ENCODE measurements around the gene RASL11A.

DNA sequence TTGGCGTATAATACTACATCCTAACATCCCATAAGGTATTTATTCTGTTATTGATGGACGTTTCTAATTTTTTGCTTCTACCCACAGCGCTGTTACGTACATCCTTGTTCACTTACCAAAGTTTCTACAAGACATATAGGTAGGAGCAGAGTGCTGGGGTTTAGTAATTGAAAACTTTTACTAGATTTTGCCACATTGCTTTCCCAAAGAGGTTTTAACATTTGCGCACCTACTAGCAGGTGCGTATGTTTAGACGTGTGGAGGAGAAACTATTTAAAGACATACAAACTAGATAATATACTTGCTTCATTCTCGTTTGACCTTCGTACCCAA lies 19.8 kb upstream of the RASL11A start:
- TF ChIP-seq, protein P1, sequence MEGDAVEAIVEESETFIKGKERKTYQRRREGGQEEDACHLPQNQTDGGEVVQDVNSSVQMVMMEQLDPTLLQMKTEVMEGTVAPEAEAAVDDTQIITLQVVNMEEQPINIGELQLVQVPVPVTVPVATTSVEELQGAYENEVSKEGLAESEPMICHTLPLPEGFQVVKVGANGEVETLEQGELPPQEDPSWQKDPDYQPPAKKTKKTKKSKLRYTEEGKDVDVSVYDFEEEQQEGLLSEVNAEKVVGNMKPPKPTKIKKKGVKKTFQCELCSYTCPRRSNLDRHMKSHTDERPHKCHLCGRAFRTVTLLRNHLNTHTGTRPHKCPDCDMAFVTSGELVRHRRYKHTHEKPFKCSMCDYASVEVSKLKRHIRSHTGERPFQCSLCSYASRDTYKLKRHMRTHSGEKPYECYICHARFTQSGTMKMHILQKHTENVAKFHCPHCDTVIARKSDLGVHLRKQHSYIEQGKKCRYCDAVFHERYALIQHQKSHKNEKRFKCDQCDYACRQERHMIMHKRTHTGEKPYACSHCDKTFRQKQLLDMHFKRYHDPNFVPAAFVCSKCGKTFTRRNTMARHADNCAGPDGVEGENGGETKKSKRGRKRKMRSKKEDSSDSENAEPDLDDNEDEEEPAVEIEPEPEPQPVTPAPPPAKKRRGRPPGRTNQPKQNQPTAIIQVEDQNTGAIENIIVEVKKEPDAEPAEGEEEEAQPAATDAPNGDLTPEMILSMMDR (IDR thresholded peaks at IDR 0.05), result no peak
- TF ChIP-seq EP300 (IDR thresholded peaks at IDR 0.05), result no peak
- TF ChIP-seq POLR2A (IDR thresholded peaks at IDR 0.05), result no peak

Data from stomach (tissue), 4 donors.